A673 (cell line): Measurements from ENCODE around the gene TNFRSF4. TPM values are rescaled to one million over a fixed set of nuclear protein-coding genes. Genes with fewer than 3 reads are reported as not detected.
A peak's percentile ranks its signal among the peaks of the same experiment; 100 is the strongest.

Experiments
- BruUV-seq: library from RNA; stranded (reverse); fragments of 400-500 nt; replicated peaks from 2 replicates; lab custom pipeline; 2021; lab: Mats Ljungman, UMichigan
- CTCF ChIA-PET: fragments of 300-600 bp; sonication (Branson Sonifier 250); formaldehyde crosslinking; loops from one replicate; lab custom pipeline; 2022; ENCODE audit warnings: antibody characterized with exemption; lab: Charles Lee
- POLR2A ChIA-PET: fragments of 300-600 bp; sonication (Branson Sonifier 250); formaldehyde crosslinking; loops from one replicate; lab custom pipeline; 2022; ENCODE audit warnings: antibody characterized with exemption; ENCODE audit not compliant: low non-redundant PET; lab: Charles Lee
- DNase-seq: peaks from one replicate; pipeline ENCODE4 v3.0.0-alpha.2; 2015; ENCODE audit warnings: low spot score
- H3K27ac ChIP-seq: fragments of 200-600 bp; sonication (generic); 2 replicates; pipeline ENCODE4 v1.5.1; 2016; ENCODE audit warnings: mixed run types, low read depth, mild to moderate bottlenecking, mixed read lengths, antibody characterized with exemption, low read length; ENCODE audit not compliant: poor library complexity, severe bottlenecking
- H3K27me3 ChIP-seq: fragments of 200-600 bp; sonication (generic); replicated peaks from 2 replicates; pipeline ENCODE4 v1.6.1; 2017; ENCODE audit warnings: mixed run types, low read depth, mild to moderate bottlenecking, mixed read lengths, antibody characterized with exemption, low read length; ENCODE audit not compliant: insufficient read depth, poor library complexity
- H3K36me3 ChIP-seq: fragments of 200-600 bp; sonication (generic); 2 replicates; pipeline ENCODE4 v1.6.1; 2016; ENCODE audit warnings: mixed run types, mild to moderate bottlenecking, mixed read lengths, antibody characterized with exemption, low read length; ENCODE audit not compliant: insufficient read depth, poor library complexity, severe bottlenecking
- H3K4me1 ChIP-seq: fragments of 200-600 bp; sonication (generic); 2 replicates; pipeline ENCODE4 v1.6.1; 2017; ENCODE audit warnings: mixed run types, mild to moderate bottlenecking, mixed read lengths, antibody characterized with exemption, low read length; ENCODE audit not compliant: insufficient read depth, poor library complexity, severe bottlenecking
- H3K4me3 ChIP-seq: fragments of 200-600 bp; sonication (generic); 2 replicates; pipeline ENCODE4 v1.5.1; 2016; ENCODE audit warnings: low read depth, mixed run types, mild to moderate bottlenecking, mixed read lengths, low read length; ENCODE audit not compliant: poor library complexity, severe bottlenecking
- H3K9me3 ChIP-seq: fragments of 200-600 bp; sonication (generic); 2 replicates; pipeline ENCODE4 v1.6.1; 2016; ENCODE audit warnings: mixed run types, low read depth, mild to moderate bottlenecking, mixed read lengths, antibody characterized with exemption, low read length; ENCODE audit not compliant: poor library complexity, severe bottlenecking
- CTCF ChIP-seq: fragments of 300-800, 200-600 bp; sonication (generic); conservative IDR thresholded peaks from 2 replicates; pipeline ENCODE4 v1.5.1; 2017; ENCODE audit warnings: low read depth, mild to moderate bottlenecking, antibody characterized with exemption, low read length, moderate library complexity, mixed read lengths
- EZH2 ChIP-seq: fragments of 200-600 bp; sonication (generic); IDR thresholded peaks from 2 replicates; pipeline ENCODE4 v1.6.1; 2017; ENCODE audit warnings: borderline replicate concordance, low read depth, mild to moderate bottlenecking, mixed read lengths, antibody characterized with exemption, low read length; ENCODE audit not compliant: poor library complexity, severe bottlenecking
- intact Hi-C: fragments of 100-400 bp; cut with micrococcal nuclease; formaldehyde crosslinking; loops from one replicate; pipeline ENCODE4 v1.10.0; 2022; ENCODE audit not compliant: unreplicated experiment
- total RNA-seq: library from RNA; stranded (reverse); gene quantifications from 2 replicates; pipeline ENCODE4 v1.2.3, GENCODE V29; 2021

Gene TNFRSF4
- total RNA-seq, 1 experiment from 2014 or later, result 0.80 TPM

GRCh38 chr1:1234180-1234808 is 20.3 kb upstream of the TNFRSF4 start:
- H3K36me3 ChIP-seq, result peaks cover 17% of the 10 kb centered on the region
- intact Hi-C loops, result loop anchor here (5.0 kb wide), 1 partner anchor 112 kb away; no protein-coding TSS in a partner anchor
- peak overlapping the region; percentile 31 for H3K4me3 ChIP-seq
- CTCF ChIA-PET, result no interaction called here
- H3K27ac ChIP-seq, result peak overlapping the region; percentile 41
- TF ChIP-seq EZH2 (no peak), CTCF (no peak)
- BruUV-seq, result no TSS peak
- H3K9me3 ChIP-seq, result no peaks in the 10 kb centered on the region
- H3K4me1 ChIP-seq, result peaks cover 24% of the 10 kb centered on the region
- no peaks in the 10 kb centered on the region for H3K27me3 ChIP-seq
- POLR2A ChIA-PET, result no interaction called here
- no peak for DNase-seq

GRCh38 chr1:1233567-1233892 is 19.6 kb upstream of the TNFRSF4 start:
- intact Hi-C loops, result loop anchor here (5.0 kb wide), 1 partner anchor 111 kb away; no protein-coding TSS in a partner anchor
- Histone ChIP-seq H3K4me1 (peaks cover 24% of the 10 kb centered on the region), H3K27ac (peak overlapping the region; percentile 41), H3K27me3 (no peaks in the 10 kb centered on the region), H3K4me3 (peak overlapping the region; percentile 31), H3K36me3 (peaks cover 19% of the 10 kb centered on the region), H3K9me3 (no peaks in the 10 kb centered on the region)
- no peak for TF ChIP-seq CTCF
- no peak for TF ChIP-seq EZH2
- no TSS peak for BruUV-seq
- ChIA-PET CTCF (no interaction called here), POLR2A (no interaction called here)
- DNase-seq, result no peak

DNA sequence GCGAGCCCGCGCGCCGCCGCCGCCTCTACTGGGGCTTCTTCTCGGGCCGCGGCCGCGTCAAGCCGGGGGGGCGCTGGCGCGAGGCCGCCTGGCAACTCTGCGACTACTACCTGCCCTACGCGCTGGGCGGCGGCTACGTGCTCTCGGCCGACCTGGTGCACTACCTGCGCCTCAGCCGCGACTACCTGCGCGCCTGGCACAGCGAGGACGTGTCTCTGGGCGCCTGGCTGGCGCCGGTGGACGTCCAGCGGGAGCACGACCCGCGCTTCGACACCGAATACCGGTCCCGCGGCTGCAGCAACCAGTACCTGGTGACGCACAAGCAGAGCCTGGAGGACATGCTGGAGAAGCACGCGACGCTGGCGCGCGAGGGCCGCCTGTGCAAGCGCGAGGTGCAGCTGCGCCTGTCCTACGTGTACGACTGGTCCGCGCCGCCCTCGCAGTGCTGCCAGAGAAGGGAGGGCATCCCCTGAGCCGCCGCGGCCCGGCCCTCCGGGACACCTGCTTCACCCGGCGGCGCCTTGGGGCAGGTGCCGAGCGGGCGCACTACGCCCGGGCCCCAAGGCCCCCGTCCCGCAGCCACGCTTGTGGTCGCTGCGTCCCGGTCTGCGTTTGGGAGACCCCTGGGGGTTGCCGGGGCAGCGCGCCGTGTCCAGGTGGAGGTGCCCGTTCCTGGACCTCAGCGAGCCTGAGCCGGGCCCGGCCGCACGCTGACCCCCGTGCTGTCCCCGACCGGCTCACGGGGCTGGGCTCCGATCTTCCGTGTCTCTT is 19.0 kb upstream of the TNFRSF4 start:
- Histone ChIP-seq H3K27ac (peak overlapping the region; percentile 41), H3K9me3 (no peaks in the 10 kb centered on the region), H3K4me3 (peak overlapping the region; percentile 31), H3K27me3 (no peaks in the 10 kb centered on the region), H3K4me1 (peaks cover 24% of the 10 kb centered on the region), H3K36me3 (peaks cover 25% of the 10 kb centered on the region)
- intact Hi-C loops, result loop anchor here (5.0 kb wide), 1 partner anchor 111 kb away; no protein-coding TSS in a partner anchor
- BruUV-seq, result no TSS peak
- CTCF ChIA-PET, result no interaction called here
- POLR2A ChIA-PET, result no interaction called here
- no peak for DNase-seq
- TF ChIP-seq EZH2 (no peak), CTCF (no peak)
